ENCODE results near the gene SPP1. TPM values are rescaled to one million over a fixed set of nuclear protein-coding genes. Genes with fewer than 3 reads are reported as not detected.
A peak's percentile ranks its signal among the peaks of the same experiment; 100 is the strongest.

Gene SPP1
- total RNA-seq, 1 donor from 2014 or later = 4.7 TPM

- TF ChIP-seq, protein P1, sequence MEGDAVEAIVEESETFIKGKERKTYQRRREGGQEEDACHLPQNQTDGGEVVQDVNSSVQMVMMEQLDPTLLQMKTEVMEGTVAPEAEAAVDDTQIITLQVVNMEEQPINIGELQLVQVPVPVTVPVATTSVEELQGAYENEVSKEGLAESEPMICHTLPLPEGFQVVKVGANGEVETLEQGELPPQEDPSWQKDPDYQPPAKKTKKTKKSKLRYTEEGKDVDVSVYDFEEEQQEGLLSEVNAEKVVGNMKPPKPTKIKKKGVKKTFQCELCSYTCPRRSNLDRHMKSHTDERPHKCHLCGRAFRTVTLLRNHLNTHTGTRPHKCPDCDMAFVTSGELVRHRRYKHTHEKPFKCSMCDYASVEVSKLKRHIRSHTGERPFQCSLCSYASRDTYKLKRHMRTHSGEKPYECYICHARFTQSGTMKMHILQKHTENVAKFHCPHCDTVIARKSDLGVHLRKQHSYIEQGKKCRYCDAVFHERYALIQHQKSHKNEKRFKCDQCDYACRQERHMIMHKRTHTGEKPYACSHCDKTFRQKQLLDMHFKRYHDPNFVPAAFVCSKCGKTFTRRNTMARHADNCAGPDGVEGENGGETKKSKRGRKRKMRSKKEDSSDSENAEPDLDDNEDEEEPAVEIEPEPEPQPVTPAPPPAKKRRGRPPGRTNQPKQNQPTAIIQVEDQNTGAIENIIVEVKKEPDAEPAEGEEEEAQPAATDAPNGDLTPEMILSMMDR (IDR thresholded peaks at IDR 0.05; ENCODE audit: unreplicated experiment) = no peak
- H3K9me3 Mint-ChIP-seq (ENCODE audit: unreplicated experiment) = no peaks in the 10 kb centered on the region
- peaks cover 2% of the 10 kb centered on the region for H3K27me3 Mint-ChIP-seq (ENCODE audit: unreplicated experiment)
These were observed 8.5 kb downstream of the SPP1 start for GRCh38 chr4:87983996-87984395.

DNA sequence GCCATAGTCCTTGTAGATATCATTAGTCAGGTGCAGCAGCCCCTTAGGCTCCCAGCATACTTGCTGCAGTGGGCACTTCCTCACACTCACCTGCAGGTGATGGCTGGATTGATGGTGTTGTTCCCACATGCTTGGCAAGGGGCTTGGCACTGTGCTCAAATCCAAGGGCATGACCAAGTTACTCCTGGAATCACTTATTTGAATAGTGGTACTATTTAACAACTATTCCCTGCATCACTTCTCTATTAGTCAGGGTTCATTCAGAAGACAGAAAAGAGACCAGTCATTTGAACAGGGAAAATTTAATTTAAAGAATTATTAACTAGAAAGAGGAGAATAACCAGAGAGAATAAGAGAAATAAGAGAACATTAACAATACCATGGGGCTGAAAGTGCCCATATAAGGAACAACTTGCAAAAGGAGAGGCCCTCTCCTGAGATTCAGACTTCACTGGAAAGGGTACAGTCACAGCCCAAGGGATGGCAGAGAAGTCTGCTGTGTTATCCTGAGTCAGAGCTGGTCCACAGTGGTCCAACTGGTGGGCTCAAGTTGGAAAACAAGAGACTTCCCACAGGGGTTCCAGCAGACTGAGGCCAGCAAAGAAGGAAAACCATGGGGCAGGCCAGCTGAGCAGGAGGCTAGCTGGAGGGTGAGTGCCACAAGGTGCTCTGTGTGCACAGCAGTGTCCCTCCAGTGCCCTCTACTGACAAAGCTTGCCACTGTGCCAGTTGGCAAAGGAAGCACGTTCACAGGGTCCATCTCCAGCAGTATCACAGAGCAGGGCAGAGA is 9.8 kb downstream of the SPP1 start:
- H3K4me1 Mint-ChIP-seq (ENCODE audit: unreplicated experiment) = no peaks in the 10 kb centered on the region
- H3K27ac Mint-ChIP-seq (ENCODE audit: unreplicated experiment) = no peak overlapping the region
- H3K9me3 Mint-ChIP-seq (ENCODE audit: unreplicated experiment) = no peaks in the 10 kb centered on the region
- peaks cover 2% of the 10 kb centered on the region for H3K27me3 Mint-ChIP-seq (ENCODE audit: unreplicated experiment)
- no peak overlapping the region for H3K4me3 Mint-ChIP-seq (ENCODE audit: unreplicated experiment)
- DNase-seq (ENCODE audit: low spot score) = peak; percentile 46
- TF ChIP-seq, protein P1 (IDR thresholded peaks at IDR 0.05; ENCODE audit: unreplicated experiment) = no peak
- no peaks in the 10 kb centered on the region for H3K36me3 Mint-ChIP-seq (ENCODE audit: low read depth, unreplicated experiment)

More at GRCh38 chr4:87983996-87984395, 8.5 kb downstream of the SPP1 start:
- Mint-ChIP-seq H3K4me1 (ENCODE audit: unreplicated experiment) (no peaks in the 10 kb centered on the region), H3K36me3 (ENCODE audit: low read depth, unreplicated experiment) (no peaks in the 10 kb centered on the region), H3K27ac (ENCODE audit: unreplicated experiment) (no peak overlapping the region), H3K4me3 (ENCODE audit: unreplicated experiment) (no peak overlapping the region)
- DNase-seq (ENCODE audit: low spot score) = no peak

DNA sequence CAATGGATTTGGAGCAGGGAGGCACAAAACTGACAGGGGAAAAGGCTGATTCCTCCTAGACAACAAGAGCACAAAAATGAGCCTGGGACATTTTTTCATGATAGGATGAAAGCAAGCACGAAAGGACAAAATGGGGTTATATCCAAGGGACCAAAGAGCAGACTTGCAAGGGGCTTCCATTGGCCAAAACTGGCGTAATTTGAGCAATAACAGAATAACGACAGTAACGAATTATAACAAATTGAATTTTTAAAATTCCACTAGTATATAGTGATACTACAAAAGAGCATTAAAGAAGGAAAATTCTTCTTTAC is 10.3 kb downstream of the SPP1 start:
- peaks cover 2% of the 10 kb centered on the region for H3K27me3 Mint-ChIP-seq (ENCODE audit: unreplicated experiment)
- no peak overlapping the region for H3K4me3 Mint-ChIP-seq (ENCODE audit: unreplicated experiment)
- TF ChIP-seq, protein P1 (IDR thresholded peaks at IDR 0.05; ENCODE audit: unreplicated experiment) = no peak
- H3K9me3 Mint-ChIP-seq (ENCODE audit: unreplicated experiment) = no peaks in the 10 kb centered on the region
- no peak for DNase-seq (ENCODE audit: low spot score)
- no peaks in the 10 kb centered on the region for H3K4me1 Mint-ChIP-seq (ENCODE audit: unreplicated experiment)
- no peaks in the 10 kb centered on the region for H3K36me3 Mint-ChIP-seq (ENCODE audit: low read depth, unreplicated experiment)
- no peak overlapping the region for H3K27ac Mint-ChIP-seq (ENCODE audit: unreplicated experiment)

- Mint-ChIP-seq H3K4me1 (ENCODE audit: unreplicated experiment) (no peaks in the 10 kb centered on the region), H3K9me3 (ENCODE audit: unreplicated experiment) (no peaks in the 10 kb centered on the region), H3K27ac (ENCODE audit: unreplicated experiment) (no peak overlapping the region), H3K36me3 (ENCODE audit: low read depth, unreplicated experiment) (no peaks in the 10 kb centered on the region), H3K4me3 (ENCODE audit: unreplicated experiment) (no peak overlapping the region), H3K27me3 (ENCODE audit: unreplicated experiment) (peaks cover 2% of the 10 kb centered on the region)
- no peak for DNase-seq (ENCODE audit: low spot score)
- TF ChIP-seq, protein P1 (IDR thresholded peaks at IDR 0.05; ENCODE audit: unreplicated experiment) = no peak
These were observed 11.0 kb downstream of the SPP1 start for GRCh38 chr4:87986508-87986907.

- Mint-ChIP-seq H3K4me1 (ENCODE audit: unreplicated experiment) (peaks cover 4% of the 10 kb centered on the region), H3K27ac (ENCODE audit: unreplicated experiment) (no peak overlapping the region), H3K36me3 (ENCODE audit: low read depth, unreplicated experiment) (no peaks in the 10 kb centered on the region), H3K9me3 (ENCODE audit: unreplicated experiment) (no peaks in the 10 kb centered on the region), H3K4me3 (ENCODE audit: unreplicated experiment) (no peak overlapping the region), H3K27me3 (ENCODE audit: unreplicated experiment) (peaks cover 3% of the 10 kb centered on the region)
- TF ChIP-seq, protein P1 (IDR thresholded peaks at IDR 0.05; ENCODE audit: unreplicated experiment) = no peak
- DNase-seq (ENCODE audit: low spot score) = no peak
These were observed 14.3 kb downstream of the SPP1 start for GRCh38 chr4:87989765-87990164.

Data from endothelial cell (in vitro differentiated cells).